ENCODE results near the gene G6PD. TPM values are rescaled to one million over a fixed set of nuclear protein-coding genes. Genes with fewer than 3 reads are reported as not detected.

Gene G6PD
- total RNA-seq, 1 experiment from 2014 or later = 615 TPM

- Histone ChIP-seq H3K4me1 (ENCODE audit: control insufficient read depth, insufficient read depth, low read length) (peaks cover 24% of the 10 kb centered on the region), H3K9me3 (ENCODE audit: control insufficient read depth, insufficient read depth, low read depth, low read length) (no peaks in the 10 kb centered on the region), H3K36me3 (ENCODE audit: control insufficient read depth, insufficient read depth, low read length) (peaks cover 9% of the 10 kb centered on the region), H3K27ac (ENCODE audit: low read length) (peak overlapping the region; percentile 26), H3K4me3 (ENCODE audit: low read depth in 2 of 2, low read length in 2 of 2) (no peak overlapping the region), H3K27me3 (ENCODE audit: control insufficient read depth, insufficient read depth, low read length) (no peaks in the 10 kb centered on the region)
- intact Hi-C loops (cut with micrococcal nuclease; ENCODE audit: unreplicated experiment) (no loop called here), in situ Hi-C loops (cut with HindIII; ENCODE audit: low pct_unique_long_range_greater_than_20kb, low sequenced_read_pairs) (no loop called here)
- ChIA-PET POLR2A (no interaction called here), CTCF (no interaction called here)
- TF ChIP-seq TCF7L2 (IDR thresholded peaks at IDR 0.05; ENCODE audit: low read depth, low read length) (no peak), REST (IDR thresholded peaks at IDR 0.05; ENCODE audit: insufficient read depth in 1 of 2, low read depth in 2 of 2, low read length in 1 of 2) (no peak), CTCF (IDR thresholded peaks at IDR 0.05) (no peak), SIN3A (IDR thresholded peaks at IDR 0.05; ENCODE audit: borderline replicate concordance, insufficient read depth, low read depth, low read length) (no peak)
- BruUV-seq (replicated peaks) = no TSS peak
- no peak for DNase-seq (ENCODE audit: low read depth, low spot score)
- ATAC-seq = no peak
These were observed 3.1 kb upstream of the G6PD start for GRCh38 chrX:154549766-154550165.

- in situ Hi-C loops (cut with HindIII; ENCODE audit: low pct_unique_long_range_greater_than_20kb, low sequenced_read_pairs) = no loop called here
- POLR2A ChIA-PET = no interaction called here
These were observed 1.3 kb upstream of the G6PD start for GRCh38 chrX:154548028-154548316.

More at GRCh38 chrX:154548028-154548316, 1.3 kb upstream of the G6PD start:
- no peak for TF ChIP-seq SIN3A (IDR thresholded peaks at IDR 0.05; ENCODE audit: borderline replicate concordance, insufficient read depth, low read depth, low read length)
- TF ChIP-seq TCF7L2 (IDR thresholded peaks at IDR 0.05; ENCODE audit: low read depth, low read length) = no peak
- TF ChIP-seq CTCF (IDR thresholded peaks at IDR 0.05) = no peak
- TF ChIP-seq POLR2AphosphoS5 (IDR thresholded peaks at IDR 0.05; ENCODE audit: low read depth, low read length) = no peak
- no peak for TF ChIP-seq REST (IDR thresholded peaks at IDR 0.05; ENCODE audit: insufficient read depth in 1 of 2, low read depth in 2 of 2, low read length in 1 of 2)
- CTCF ChIA-PET = no interaction called here
- no peaks in the 10 kb centered on the region for H3K27me3 ChIP-seq (ENCODE audit: control insufficient read depth, insufficient read depth, low read length)
- peaks cover 8% of the 10 kb centered on the region for H3K36me3 ChIP-seq (ENCODE audit: control insufficient read depth, insufficient read depth, low read length)
- H3K4me3 ChIP-seq (ENCODE audit: low read depth in 2 of 2, low read length in 2 of 2) = peak overlapping the region; percentile 77 to 98
- DNase-seq (ENCODE audit: low read depth, low spot score) (no peak), ATAC-seq (no peak)
- H3K9me3 ChIP-seq (ENCODE audit: control insufficient read depth, insufficient read depth, low read depth, low read length) = no peaks in the 10 kb centered on the region
- H3K4me1 ChIP-seq (ENCODE audit: control insufficient read depth, insufficient read depth, low read length) = peaks cover 39% of the 10 kb centered on the region
- BruUV-seq (replicated peaks) = no TSS peak
- intact Hi-C loops (cut with micrococcal nuclease; ENCODE audit: unreplicated experiment) = no loop called here
- H3K27ac ChIP-seq (ENCODE audit: low read length) = peak overlapping the region; percentile 99

Data from Panc1 (cell line).